ENCODE data around the gene SKOR1. TPM values are rescaled to one million over a fixed set of nuclear protein-coding genes. Genes with fewer than 3 reads are reported as not detected.

Gene SKOR1
- total RNA-seq, 1 experiment from 2014 or later = 0.22 TPM

DNA sequence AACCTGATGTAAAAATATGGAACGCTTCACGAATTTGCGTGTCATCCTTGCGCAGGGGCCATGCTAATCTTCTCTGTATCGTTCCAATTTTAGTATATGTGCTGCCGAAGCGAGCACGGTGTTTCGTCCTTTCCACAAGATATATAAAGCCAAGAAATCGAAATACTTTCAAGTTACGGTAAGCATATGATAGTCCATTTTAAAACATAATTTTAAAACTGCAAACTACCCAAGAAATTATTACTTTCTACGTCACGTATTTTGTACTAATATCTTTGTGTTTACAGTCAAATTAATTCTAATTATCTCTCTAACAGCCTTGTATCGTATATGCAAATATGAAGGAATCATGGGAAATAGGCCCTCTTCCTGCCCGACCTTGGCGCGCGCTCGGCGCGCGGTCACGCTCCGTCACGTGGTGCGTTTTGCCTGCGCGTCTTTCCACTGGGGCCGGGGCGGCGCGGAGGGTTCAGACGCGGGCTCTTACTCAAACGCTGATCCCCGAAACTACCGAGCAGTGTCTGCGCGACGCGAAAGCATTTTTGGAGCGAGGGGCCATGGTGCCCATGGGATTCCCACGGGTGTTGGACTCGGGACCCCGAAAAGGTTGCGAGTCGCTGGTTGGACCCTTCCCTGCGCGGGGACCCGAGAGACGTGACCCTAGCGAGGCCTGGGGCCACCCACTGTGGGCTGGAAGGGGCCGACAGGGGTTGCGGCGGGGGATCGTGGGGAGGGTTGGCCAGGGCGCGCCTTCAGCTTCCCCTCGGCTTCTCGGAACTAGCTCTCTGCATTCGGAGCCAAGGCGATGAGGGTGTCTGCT, 14.8 kb downstream of the SKOR1 start, which contains the start of gene RNU6-1:
Gene RNU6-1, minus strand, starts transcription at position 117 of the 820 bp plus-strand sequence.
- H3K4me1 Mint-ChIP-seq = peaks cover 61% of the 10 kb centered on the region
- no peaks in the 10 kb centered on the region for H3K9me3 Mint-ChIP-seq
- peak; percentile 83 for DNase-seq (ENCODE audit: low spot score)
- peak; percentile 29 for ATAC-seq
- peak within 1 kb of the TSS; percentile 97 for H3K27ac Mint-ChIP-seq
- ChIA-PET POLR2A (interaction anchor here (0.5 to 0.6 kb wide), 3 partner anchors 11 to 1365 kb away, joined by 3 to 8 read pairs (median 3); no protein-coding TSS in a partner anchor), CTCF (interaction anchor here (0.5 to 2.5 kb wide), 12 partner anchors 8 to 934 kb away, joined by 3 to 16 read pairs (median 4); no protein-coding TSS in a partner anchor)
- peak within 1 kb of the TSS; percentile 90 for H3K4me3 Mint-ChIP-seq
- peaks cover 2% of the 10 kb centered on the region; the same call in 1 of the 2 replicates for H3K36me3 Mint-ChIP-seq
- peaks cover 58% of the 10 kb centered on the region for H3K27me3 Mint-ChIP-seq (ENCODE audit: low read depth)
- peak; percentile 15 for TF ChIP-seq SP1 (CRISPR knock-in tag; conservative IDR thresholded peaks at IDR 0.05)
- no peak for TF ChIP-seq ZBTB21 (CRISPR knock-in tag; IDR thresholded peaks at IDR 0.05; ENCODE audit: borderline replicate concordance)
- TF ChIP-seq ZNF263 (CRISPR knock-in tag; IDR thresholded peaks at IDR 0.05; ENCODE audit: low read depth) = no peak
- TF ChIP-seq, protein P1, sequence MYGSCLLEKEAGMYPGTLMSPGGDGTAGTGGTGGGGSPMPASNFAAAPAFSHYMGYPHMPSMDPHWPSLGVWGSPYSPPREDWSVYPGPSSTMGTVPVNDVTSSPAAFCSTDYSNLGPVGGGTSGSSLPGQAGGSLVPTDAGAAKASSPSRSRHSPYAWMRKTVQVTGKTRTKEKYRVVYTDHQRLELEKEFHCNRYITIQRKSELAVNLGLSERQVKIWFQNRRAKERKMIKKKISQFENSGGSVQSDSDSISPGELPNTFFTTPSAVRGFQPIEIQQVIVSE (CRISPR knock-in tag; IDR thresholded peaks at IDR 0.05; ENCODE audit: borderline replicate concordance) = no peak
- TF ChIP-seq, protein P2, sequence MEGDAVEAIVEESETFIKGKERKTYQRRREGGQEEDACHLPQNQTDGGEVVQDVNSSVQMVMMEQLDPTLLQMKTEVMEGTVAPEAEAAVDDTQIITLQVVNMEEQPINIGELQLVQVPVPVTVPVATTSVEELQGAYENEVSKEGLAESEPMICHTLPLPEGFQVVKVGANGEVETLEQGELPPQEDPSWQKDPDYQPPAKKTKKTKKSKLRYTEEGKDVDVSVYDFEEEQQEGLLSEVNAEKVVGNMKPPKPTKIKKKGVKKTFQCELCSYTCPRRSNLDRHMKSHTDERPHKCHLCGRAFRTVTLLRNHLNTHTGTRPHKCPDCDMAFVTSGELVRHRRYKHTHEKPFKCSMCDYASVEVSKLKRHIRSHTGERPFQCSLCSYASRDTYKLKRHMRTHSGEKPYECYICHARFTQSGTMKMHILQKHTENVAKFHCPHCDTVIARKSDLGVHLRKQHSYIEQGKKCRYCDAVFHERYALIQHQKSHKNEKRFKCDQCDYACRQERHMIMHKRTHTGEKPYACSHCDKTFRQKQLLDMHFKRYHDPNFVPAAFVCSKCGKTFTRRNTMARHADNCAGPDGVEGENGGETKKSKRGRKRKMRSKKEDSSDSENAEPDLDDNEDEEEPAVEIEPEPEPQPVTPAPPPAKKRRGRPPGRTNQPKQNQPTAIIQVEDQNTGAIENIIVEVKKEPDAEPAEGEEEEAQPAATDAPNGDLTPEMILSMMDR (IDR thresholded peaks at IDR 0.05) = no peak
- TF ChIP-seq ZNF396 (CRISPR knock-in tag; IDR thresholded peaks at IDR 0.05; ENCODE audit: borderline replicate concordance) = no peak
- TF ChIP-seq, protein P3, sequence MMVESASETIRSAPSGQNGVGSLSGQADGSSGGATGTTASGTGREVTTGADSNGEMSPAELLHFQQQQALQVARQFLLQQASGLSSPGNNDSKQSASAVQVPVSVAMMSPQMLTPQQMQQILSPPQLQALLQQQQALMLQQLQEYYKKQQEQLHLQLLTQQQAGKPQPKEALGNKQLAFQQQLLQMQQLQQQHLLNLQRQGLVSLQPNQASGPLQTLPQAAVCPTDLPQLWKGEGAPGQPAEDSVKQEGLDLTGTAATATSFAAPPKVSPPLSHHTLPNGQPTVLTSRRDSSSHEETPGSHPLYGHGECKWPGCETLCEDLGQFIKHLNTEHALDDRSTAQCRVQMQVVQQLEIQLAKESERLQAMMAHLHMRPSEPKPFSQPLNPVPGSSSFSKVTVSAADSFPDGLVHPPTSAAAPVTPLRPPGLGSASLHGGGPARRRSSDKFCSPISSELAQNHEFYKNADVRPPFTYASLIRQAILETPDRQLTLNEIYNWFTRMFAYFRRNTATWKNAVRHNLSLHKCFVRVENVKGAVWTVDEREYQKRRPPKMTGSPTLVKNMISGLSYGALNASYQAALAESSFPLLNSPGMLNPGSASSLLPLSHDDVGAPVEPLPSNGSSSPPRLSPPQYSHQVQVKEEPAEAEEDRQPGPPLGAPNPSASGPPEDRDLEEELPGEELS (CRISPR knock-in tag; IDR thresholded peaks at IDR 0.05) = no peak
- no peak for TF ChIP-seq KAT7 (CRISPR knock-in tag; IDR thresholded peaks at IDR 0.05; ENCODE audit: borderline replicate concordance)
- TF ChIP-seq TCF7 (CRISPR knock-in tag; IDR thresholded peaks at IDR 0.05; ENCODE audit: low read depth) = no peak
- TF ChIP-seq FOXP1 (CRISPR knock-in tag; IDR thresholded peaks at IDR 0.05; ENCODE audit: borderline replicate concordance) = 0 out of 2 replicates have a peak, but pooled peaks have one; percentile 43
- no peak for TF ChIP-seq MXD4 (CRISPR knock-in tag; IDR thresholded peaks at IDR 0.05; ENCODE audit: borderline replicate concordance)
- no peak for TF ChIP-seq FOXK1 (CRISPR knock-in tag; IDR thresholded peaks at IDR 0.05)
- no peak for TF ChIP-seq OVOL2 (CRISPR knock-in tag; IDR thresholded peaks at IDR 0.05; ENCODE audit: borderline replicate concordance)
- TF ChIP-seq ZNF219 (CRISPR knock-in tag; IDR thresholded peaks at IDR 0.05; ENCODE audit: borderline replicate concordance) = no peak
- TF ChIP-seq, protein P4, sequence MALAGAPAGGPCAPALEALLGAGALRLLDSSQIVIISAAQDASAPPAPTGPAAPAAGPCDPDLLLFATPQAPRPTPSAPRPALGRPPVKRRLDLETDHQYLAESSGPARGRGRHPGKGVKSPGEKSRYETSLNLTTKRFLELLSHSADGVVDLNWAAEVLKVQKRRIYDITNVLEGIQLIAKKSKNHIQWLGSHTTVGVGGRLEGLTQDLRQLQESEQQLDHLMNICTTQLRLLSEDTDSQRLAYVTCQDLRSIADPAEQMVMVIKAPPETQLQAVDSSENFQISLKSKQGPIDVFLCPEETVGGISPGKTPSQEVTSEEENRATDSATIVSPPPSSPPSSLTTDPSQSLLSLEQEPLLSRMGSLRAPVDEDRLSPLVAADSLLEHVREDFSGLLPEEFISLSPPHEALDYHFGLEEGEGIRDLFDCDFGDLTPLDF (CRISPR knock-in tag; IDR thresholded peaks at IDR 0.05) = no peak
- TF ChIP-seq ZNF317 (CRISPR knock-in tag; IDR thresholded peaks at IDR 0.05; ENCODE audit: borderline replicate concordance, low read depth) = no peak
- TF ChIP-seq, protein P5, sequence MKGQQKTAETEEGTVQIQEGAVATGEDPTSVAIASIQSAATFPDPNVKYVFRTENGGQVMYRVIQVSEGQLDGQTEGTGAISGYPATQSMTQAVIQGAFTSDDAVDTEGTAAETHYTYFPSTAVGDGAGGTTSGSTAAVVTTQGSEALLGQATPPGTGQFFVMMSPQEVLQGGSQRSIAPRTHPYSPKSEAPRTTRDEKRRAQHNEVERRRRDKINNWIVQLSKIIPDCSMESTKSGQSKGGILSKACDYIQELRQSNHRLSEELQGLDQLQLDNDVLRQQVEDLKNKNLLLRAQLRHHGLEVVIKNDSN (CRISPR knock-in tag; IDR thresholded peaks at IDR 0.05) = peak; percentile 97
- no peak for TF ChIP-seq JAZF1 (CRISPR knock-in tag; IDR thresholded peaks at IDR 0.05)
- no peak for TF ChIP-seq HMGA2 (CRISPR knock-in tag; IDR thresholded peaks at IDR 0.05)
- TF ChIP-seq, protein P6, sequence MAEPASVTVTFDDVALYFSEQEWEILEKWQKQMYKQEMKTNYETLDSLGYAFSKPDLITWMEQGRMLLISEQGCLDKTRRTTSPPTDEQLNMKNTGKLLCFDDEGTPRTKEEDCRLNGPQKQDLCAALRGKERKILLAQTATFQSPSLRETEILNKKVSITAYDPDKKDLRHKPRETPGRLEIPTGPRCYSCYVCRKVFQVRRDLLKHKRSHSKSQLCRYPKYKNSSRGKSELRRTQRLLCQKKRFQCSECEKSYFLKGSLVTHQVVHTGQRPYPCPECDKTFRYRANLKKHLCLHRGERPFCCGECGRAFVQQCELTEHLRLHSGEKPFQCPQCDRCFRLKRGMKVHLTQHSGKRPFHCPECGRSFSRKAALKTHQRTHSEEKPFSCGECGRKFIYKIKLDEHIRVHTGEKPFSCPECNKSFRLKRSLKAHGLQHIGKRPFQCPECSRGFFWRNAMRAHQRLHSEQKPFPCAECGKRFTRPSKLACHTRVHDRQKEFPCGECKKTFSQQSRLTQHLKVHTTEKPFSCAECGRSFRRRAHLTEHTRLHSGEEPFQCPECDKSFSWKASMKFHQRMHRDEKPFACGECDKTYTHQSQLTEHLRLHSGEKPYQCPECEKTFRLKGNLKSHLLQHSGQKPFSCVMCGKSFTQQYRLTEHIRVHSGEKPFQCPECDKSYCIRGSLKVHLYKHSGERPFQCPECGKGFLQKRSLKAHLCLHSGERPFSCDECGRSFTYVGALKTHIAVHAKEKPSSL (CRISPR knock-in tag; conservative IDR thresholded peaks at IDR 0.05) = no peak
- no peak for TF ChIP-seq TEAD4 (CRISPR knock-in tag; IDR thresholded peaks at IDR 0.05)
- no peak for TF ChIP-seq GTF2I (CRISPR knock-in tag; conservative IDR thresholded peaks at IDR 0.05)
- TF ChIP-seq, protein P7, sequence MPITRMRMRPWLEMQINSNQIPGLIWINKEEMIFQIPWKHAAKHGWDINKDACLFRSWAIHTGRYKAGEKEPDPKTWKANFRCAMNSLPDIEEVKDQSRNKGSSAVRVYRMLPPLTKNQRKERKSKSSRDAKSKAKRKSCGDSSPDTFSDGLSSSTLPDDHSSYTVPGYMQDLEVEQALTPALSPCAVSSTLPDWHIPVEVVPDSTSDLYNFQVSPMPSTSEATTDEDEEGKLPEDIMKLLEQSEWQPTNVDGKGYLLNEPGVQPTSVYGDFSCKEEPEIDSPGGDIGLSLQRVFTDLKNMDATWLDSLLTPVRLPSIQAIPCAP (CRISPR knock-in tag; IDR thresholded peaks at IDR 0.05) = no peak
- no peak for TF ChIP-seq ATF1 (CRISPR knock-in tag; IDR thresholded peaks at IDR 0.05)
- TF ChIP-seq SMAD4 (CRISPR knock-in tag; IDR thresholded peaks at IDR 0.05) = no peak
- TF ChIP-seq, protein P8, sequence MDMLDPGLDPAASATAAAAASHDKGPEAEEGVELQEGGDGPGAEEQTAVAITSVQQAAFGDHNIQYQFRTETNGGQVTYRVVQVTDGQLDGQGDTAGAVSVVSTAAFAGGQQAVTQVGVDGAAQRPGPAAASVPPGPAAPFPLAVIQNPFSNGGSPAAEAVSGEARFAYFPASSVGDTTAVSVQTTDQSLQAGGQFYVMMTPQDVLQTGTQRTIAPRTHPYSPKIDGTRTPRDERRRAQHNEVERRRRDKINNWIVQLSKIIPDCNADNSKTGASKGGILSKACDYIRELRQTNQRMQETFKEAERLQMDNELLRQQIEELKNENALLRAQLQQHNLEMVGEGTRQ (CRISPR knock-in tag; IDR thresholded peaks at IDR 0.05) = peak; percentile 97
- TF ChIP-seq ZNF121 (CRISPR knock-in tag; IDR thresholded peaks at IDR 0.05) = no peak

Measured in WTC11 (cell line).